ACC112 (cell line): ENCODE data around the gene HRC.

ENCODE experiments used
- H2AFZ ChIP-seq: fragments of 200-600 bp; sonication (generic); one replicate; pipeline ENCODE4 v1.6.0; 2017; ENCODE audit warnings: antibody characterized with exemption, low read length; ENCODE audit not compliant: unreplicated experiment
- H3K27ac ChIP-seq: fragments of 200-600 bp; sonication (generic); 2 replicates; pipeline ENCODE4 v1.5.1; 2014; ENCODE audit warnings: low read depth, mild to moderate bottlenecking, antibody characterized with exemption, low read length, moderate library complexity
- H3K27me3 ChIP-seq: fragments of 200-600 bp; sonication (generic); 2 replicates; pipeline ENCODE4 v1.6.1; 2014; ENCODE audit warnings: mild to moderate bottlenecking, antibody characterized with exemption, low read length, moderate library complexity, mixed read lengths; ENCODE audit not compliant: insufficient read depth
- H3K36me3 ChIP-seq: fragments of 200-600 bp; sonication (generic); 2 replicates; pipeline ENCODE4 v1.6.1; 2016; ENCODE audit warnings: mild to moderate bottlenecking, antibody characterized with exemption, low read length, moderate library complexity, mixed read lengths; ENCODE audit not compliant: insufficient read depth
- H3K4me1 ChIP-seq: fragments of 200-600 bp; sonication (generic); one replicate; pipeline ENCODE4 v1.6.1; 2016; ENCODE audit warnings: low read length, mixed read lengths; ENCODE audit not compliant: insufficient read depth, unreplicated experiment, control insufficient read depth
- H3K4me3 ChIP-seq: fragments of 200-600 bp; sonication (generic); 2 replicates; pipeline ENCODE4 v1.5.1; 2014; ENCODE audit warnings: mild to moderate bottlenecking, low read depth, low read length
- H3K79me2 ChIP-seq: fragments of 200-600 bp; sonication (generic); one replicate; pipeline ENCODE4 v1.6.0; 2016; ENCODE audit warnings: low read length; ENCODE audit not compliant: control insufficient read depth, unreplicated experiment, insufficient read depth

HRC gene

GRCh38 chr19:49160450-49161189 is 5.4 kb upstream of the HRC start:
- H3K27ac ChIP-seq = no peak overlapping the region
- peaks cover 6% of the 10 kb centered on the region for H3K79me2 ChIP-seq
- no peak overlapping the region for H2AFZ ChIP-seq

DNA sequence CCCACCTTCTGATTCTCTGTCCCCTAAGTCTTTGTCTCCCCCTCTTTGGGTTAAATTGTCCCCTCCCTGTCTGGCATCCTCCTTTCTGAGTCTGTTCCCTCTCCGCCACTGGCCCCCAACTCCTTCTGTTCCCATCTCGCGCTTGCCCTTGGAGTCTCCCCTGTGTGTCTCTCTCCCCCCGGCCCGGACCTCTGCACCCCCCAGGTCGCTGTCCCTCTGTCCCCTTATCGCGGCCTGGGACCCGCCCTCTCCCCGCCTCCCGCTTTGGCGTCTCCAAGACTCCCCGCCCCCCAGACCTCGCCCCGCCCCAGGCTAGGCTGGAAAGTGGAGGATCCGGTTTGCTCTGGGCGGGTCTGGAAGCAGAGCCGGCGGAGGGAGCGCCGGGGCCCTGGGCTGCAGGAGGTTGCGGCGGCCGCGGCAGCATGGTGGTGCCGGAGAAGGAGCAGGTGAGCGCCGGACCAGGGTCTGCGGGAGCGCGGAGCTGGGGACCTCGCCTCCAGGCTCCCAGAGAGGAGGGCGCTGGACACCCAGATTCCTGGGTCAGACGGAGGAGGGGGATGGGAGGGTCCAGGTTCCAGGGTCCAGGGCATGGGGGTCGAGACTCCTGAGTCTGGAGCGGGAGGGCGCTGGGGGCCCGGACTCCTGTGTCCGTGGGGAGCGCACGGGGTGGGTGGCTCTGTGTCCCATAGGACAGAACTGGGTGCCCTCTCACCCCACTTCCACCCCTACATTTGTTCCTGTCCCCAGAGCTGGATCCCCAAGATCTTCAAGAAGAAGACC is 2.4 kb upstream of the HRC start, which contains the start of gene TRPM4:
Gene TRPM4, plus strand, starts transcription at position 348 of the 780 bp plus-strand sequence. Its CDS starts 75 bp downstream, at position 423.
- peaks cover 6% of the 10 kb centered on the region for H3K79me2 ChIP-seq
- H3K4me3 ChIP-seq = peak within 1 kb of the TSS; percentile 91
- peaks cover 5% of the 10 kb centered on the region for H3K4me1 ChIP-seq
- H3K27ac ChIP-seq = no peak within 1 kb of the TSS
- H3K36me3 ChIP-seq = no peaks in the 10 kb centered on the region
- H2AFZ ChIP-seq = peak within 1 kb of the TSS; percentile 59
- no peaks in the 10 kb centered on the region for H3K27me3 ChIP-seq

More at GRCh38 chr19:49160450-49161189, 5.4 kb upstream of the HRC start:
- H3K4me3 ChIP-seq = no peak overlapping the region
- no peaks in the 10 kb centered on the region for H3K27me3 ChIP-seq
- peaks cover 5% of the 10 kb centered on the region for H3K4me1 ChIP-seq
- no peaks in the 10 kb centered on the region for H3K36me3 ChIP-seq

DNA sequence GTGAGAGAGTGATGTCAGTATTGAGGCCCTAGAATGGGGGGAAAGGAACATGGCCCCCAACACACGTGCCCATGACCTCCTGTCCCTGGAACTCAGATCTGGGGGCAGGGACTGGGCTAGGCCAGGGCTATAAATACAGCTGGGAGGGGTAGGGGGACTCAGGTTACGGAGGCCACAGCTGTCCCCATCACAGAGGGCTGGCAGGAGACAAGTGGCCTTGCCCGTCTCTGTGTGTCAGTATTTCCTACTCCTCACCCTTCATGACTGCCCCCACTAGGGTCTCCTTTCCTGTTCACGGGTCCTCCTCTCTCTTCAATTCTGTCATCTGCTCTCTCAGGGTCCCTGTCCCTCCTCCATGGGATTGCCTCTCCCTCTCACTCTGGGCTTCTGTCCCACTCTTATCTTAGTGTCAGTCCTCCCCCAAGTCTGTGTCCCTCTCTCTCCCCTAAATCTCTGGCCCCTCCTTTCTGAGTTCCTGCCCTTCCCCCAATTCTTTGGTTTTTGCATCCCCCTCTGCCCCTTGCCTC is 687 bp upstream of the HRC start:
- no peak overlapping the region for H2AFZ ChIP-seq
- no peak overlapping the region for H3K27ac ChIP-seq
- no peak overlapping the region for H3K4me3 ChIP-seq
- H3K79me2 ChIP-seq = peaks cover 6% of the 10 kb centered on the region
- H3K36me3 ChIP-seq = no peaks in the 10 kb centered on the region
- no peaks in the 10 kb centered on the region for H3K27me3 ChIP-seq
- H3K4me1 ChIP-seq = no peaks in the 10 kb centered on the region

DNA sequence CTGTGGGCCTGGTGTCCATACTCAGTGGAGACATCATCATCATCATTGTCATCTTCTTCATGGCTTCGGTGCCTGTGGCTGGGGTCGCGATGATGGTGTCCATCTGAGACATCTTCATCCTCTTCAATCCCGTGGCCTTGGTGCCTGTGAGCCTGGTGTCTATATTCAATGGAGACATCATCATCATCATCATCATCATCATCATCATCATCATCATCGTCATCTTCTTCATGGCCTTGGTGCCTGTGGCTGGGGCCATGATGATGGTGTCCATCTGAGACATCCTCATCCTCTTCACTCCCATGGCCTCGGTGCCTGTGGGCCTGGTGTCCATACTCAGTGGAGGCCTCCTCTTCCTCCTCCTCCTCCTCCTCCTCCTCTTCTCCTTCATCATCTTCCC is 917 bp downstream of the HRC start:
- Histone ChIP-seq H3K27me3 (no peaks in the 10 kb centered on the region), H3K4me1 (no peaks in the 10 kb centered on the region), H3K36me3 (no peaks in the 10 kb centered on the region), H3K79me2 (peaks cover 6% of the 10 kb centered on the region), H2AFZ (no peak overlapping the region), H3K4me3 (no peak overlapping the region), H3K27ac (no peak overlapping the region)

DNA sequence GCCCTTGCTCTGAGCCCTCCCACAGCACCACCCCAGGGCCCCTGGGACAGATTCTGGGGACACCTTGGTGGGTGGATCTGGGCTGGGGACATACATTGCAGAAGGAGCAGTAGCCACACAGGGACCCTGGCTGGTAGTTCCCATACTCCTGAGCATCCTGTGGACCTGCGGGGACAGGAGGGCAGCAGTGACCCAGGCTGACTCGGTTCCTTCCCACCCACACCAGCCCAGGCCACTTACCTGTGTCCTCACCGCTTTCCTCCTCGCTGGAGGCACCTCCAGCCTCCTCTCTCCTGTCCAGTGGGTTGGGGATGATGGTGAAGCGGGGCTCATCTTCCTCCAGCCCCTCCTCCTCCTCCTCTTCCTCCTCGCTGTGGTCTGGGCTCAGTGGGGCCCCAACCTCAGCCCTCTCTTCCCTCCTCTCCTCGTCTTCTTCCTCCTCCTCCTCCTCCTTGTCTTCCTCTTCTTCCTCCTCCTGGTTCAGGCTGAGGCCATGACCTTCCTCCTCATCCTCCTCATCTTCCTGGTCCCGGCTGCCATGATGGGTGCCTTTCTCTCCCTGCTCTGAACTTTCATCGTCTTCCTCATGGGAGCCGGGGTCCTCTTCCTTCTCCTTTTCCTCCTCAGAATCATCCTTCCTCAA is 1.9 kb downstream of the HRC start:
- no peak overlapping the region for H3K4me3 ChIP-seq

GRCh38 chr19:49152119-49152550 is 3.1 kb downstream of the HRC start:
- H3K27ac ChIP-seq = no peak overlapping the region
- H3K36me3 ChIP-seq = no peaks in the 10 kb centered on the region
- H3K4me3 ChIP-seq = no peak overlapping the region; the same call in 1 of the 2 replicates
- H3K27me3 ChIP-seq = no peaks in the 10 kb centered on the region
- H3K4me1 ChIP-seq = no peaks in the 10 kb centered on the region
- no peaks in the 10 kb centered on the region for H3K79me2 ChIP-seq
- H2AFZ ChIP-seq = no peak overlapping the region

More for the DNA sequence above, 1.9 kb downstream of the HRC start:
- Histone ChIP-seq H3K27ac (no peak overlapping the region), H3K36me3 (no peaks in the 10 kb centered on the region), H3K4me1 (no peaks in the 10 kb centered on the region), H3K79me2 (peaks cover 2% of the 10 kb centered on the region), H3K27me3 (no peaks in the 10 kb centered on the region), H2AFZ (no peak overlapping the region)

DNA sequence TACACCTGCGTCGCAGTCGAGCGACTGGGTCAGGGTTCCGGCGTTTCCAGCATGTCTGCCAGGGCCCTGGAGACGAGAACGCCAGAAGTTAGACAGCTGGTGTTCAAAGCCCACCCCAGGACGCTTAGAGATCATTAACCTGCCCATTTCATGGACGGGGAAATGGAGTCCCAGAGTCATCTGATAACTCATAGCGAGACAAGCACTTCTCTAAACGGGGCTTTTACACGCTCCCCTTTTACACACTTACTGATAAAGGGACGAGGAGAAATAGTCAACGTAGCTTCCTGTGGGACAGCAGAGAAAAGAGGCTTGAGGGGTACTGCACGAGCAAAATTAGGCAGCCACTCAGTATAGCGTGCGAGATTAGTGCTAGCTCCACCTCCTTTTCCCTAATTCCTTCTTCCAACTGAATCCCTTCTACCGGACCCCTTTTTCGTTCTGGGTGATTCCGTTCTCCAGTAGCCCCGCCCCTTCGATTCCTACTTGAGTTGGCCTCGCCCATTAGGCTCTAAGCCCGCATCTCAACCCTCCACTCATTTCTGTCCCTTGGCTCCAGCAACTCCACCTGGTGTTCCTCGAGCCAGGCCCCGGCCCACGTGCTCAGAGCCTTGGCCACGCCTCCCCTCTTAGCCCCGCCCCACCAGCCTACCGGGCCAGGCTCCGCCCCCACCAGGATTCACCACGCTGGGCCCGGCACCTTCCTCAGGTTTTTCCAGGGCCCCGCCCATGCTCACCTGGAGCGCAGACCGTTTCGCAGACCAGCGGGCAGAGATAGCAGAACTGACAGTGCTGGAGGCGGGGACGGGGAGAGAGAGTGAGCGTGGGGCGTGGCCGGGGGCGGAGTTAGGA is 3.7 kb downstream of the HRC start:
- Histone ChIP-seq H3K4me1 (no peaks in the 10 kb centered on the region), H3K4me3 (peak overlapping the region; percentile 89), H3K27me3 (no peaks in the 10 kb centered on the region), H2AFZ (no peak overlapping the region), H3K27ac (no peak overlapping the region), H3K36me3 (no peaks in the 10 kb centered on the region), H3K79me2 (no peaks in the 10 kb centered on the region)

DNA sequence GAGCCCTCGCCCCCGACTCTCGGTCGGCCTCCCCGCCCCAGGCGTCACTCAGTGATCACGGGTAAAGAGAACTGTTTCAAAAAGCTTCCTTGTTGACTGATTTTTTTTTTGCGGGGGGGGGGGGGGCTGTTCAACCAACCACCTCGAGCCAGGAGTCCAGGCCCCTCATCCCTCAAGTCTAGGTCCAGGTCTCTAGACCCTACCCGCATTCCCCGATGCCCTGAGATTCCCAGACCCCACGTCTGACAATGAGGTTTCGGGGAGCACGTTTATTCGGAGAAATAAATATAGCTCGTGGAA is 4.3 kb downstream of the HRC start:
- Histone ChIP-seq H3K36me3 (no peaks in the 10 kb centered on the region), H3K27ac (no peak overlapping the region), H3K4me1 (no peaks in the 10 kb centered on the region), H3K27me3 (no peaks in the 10 kb centered on the region), H2AFZ (no peak overlapping the region), H3K4me3 (peak overlapping the region; percentile 89), H3K79me2 (no peaks in the 10 kb centered on the region)

DNA sequence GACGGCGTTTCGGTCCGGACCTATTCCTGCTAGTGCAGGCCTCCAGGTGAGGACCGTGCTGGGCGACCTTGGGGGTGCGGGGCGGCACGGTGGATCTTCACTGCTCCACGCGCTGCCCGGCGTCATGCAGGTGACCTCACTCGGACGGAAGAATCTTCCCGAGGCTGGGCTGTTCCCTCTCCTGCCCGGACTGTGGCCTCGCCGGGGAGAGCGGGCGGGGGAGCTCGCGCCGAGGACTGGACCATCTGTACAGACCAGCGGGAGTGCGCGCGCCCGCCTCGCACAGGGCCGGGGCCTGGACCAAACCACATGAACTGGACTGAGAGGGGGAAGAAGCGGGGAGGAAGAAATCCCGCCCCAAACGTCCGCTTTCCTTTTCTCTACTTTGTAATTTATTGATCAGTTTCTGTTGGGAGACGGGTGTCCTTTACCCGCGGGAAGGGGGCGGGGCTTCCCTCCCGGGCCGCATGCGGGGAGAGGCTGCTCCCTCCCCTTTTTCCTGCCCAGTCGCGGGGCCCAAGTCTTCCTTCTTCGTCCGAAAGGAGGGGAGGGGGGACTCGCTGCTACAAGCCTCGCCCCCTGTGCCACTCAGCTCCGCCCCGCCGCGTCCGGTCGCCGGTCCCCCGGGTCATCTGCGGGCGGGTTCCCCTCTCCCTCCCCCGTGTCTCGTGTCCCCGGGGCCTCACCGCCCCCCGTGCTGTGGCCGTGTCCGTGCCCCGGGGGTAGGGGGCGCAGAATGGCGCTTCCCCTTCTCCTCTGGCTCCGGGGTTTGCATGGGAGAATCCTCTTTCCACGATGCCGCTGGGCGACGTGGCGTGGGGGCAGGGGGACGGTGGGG is 4.9 kb downstream of the HRC start:
- Histone ChIP-seq H3K27me3 (no peaks in the 10 kb centered on the region), H3K4me3 (peak overlapping the region; percentile 89), H2AFZ (peak overlapping the region; percentile 80), H3K27ac (no peak overlapping the region), H3K79me2 (no peaks in the 10 kb centered on the region), H3K36me3 (no peaks in the 10 kb centered on the region), H3K4me1 (no peaks in the 10 kb centered on the region)
